PC-3 (cell line): ENCODE data around the gene PEX1.

Source experiments
- CTCF ChIP-seq: fragments of 300-600 bp; sonication (generic); conservative IDR thresholded peaks from 2 replicates; pipeline ENCODE4 v1.5.1; 2017; ENCODE audit warnings: antibody characterized with exemption, low read depth, mild to moderate bottlenecking, low read length
- EZH2 ChIP-seq: fragments of 300-600 bp; sonication (generic); IDR thresholded peaks from one replicate; pipeline ENCODE4 v1.6.1; 2017; ENCODE audit warnings: antibody characterized with exemption, mild to moderate bottlenecking, low read length; ENCODE audit not compliant: unreplicated experiment

DNA sequence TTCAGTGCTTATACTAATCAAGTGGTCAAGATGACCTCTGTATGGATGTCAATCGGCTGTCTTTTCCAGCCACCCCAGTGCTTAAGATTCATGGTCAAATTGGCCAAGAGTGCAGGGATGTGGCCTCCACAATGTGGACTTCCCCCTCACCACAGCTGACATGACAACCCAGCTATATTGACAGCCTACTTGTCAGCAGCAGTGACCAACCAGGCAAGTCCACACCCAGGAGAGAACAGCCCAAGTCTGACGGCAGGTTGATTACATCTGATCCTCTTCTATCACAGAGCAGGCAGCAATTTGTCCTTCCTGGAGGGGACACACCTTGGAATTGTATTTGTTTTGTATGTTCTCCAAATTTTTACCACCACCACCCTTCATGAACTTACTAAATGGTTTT, 42.3 kb downstream of the PEX1 start:
- TF ChIP-seq EZH2: no peak
- no peak for TF ChIP-seq CTCF
